NB4 (cell line): ENCODE data around the gene KSR2.

ENCODE experiments used
- DNase-seq: peaks from one replicate; pipeline ENCODE4 v3.0.0; 2010; ENCODE audit warnings: low read depth
- H3K4me3 ChIP-seq: one replicate; pipeline ENCODE4 v1.5.1; 2011; ENCODE audit warnings: mild to moderate bottlenecking, low read depth, low read length, moderate library complexity
- CTCF ChIP-seq: IDR thresholded peaks from one replicate; pipeline ENCODE4 v1.5.1; 2012; ENCODE audit warnings: low read depth, low read length
- MYC ChIP-seq: IDR thresholded peaks from 2 replicates; pipeline ENCODE4 v1.6.1; 2011; ENCODE audit warnings: low read depth, low read length
- POLR2A ChIP-seq: IDR thresholded peaks from 2 replicates; pipeline ENCODE4 v1.6.1; 2011; ENCODE audit warnings: mild to moderate bottlenecking; ENCODE audit not compliant: insufficient read length; ENCODE audit errors: extremely low read depth
- TF ChIP-seq, protein P1 (sequence below): IDR thresholded peaks from 2 replicates; pipeline ENCODE4 v1.6.1; 2011; ENCODE audit warnings: low read depth, low read length

KSR2 gene

GRCh38 chr12:117430246-117430645 lies 538.5 kb downstream of the KSR2 start:
- TF ChIP-seq, protein P1, sequence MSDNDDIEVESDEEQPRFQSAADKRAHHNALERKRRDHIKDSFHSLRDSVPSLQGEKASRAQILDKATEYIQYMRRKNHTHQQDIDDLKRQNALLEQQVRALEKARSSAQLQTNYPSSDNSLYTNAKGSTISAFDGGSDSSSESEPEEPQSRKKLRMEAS: no peak
- TF ChIP-seq POLR2A (no peak), MYC (no peak), CTCF (no peak)
- DNase-seq: no peak
- H3K4me3 ChIP-seq: no peak overlapping the region

DNA sequence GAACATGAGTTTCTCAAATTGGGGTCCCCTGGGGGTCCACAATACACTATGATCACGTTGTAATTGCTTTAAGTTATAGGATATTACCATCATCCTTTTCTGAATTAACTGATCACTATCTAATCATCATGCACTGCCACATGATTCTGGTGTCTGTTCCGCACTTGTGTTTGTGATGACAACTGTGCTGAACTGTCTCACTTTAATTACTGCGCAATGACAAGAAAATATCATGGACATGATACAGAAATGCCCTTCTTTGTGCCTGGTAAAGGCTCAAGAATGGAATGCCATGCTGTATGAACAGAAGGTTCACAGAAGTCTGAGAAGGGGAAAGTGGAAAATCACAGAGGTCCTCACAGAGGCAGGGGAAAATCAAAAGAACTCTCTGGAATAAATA lies 541.6 kb downstream of the KSR2 start:
- H3K4me3 ChIP-seq: no peak overlapping the region
- TF ChIP-seq MYC: no peak
- TF ChIP-seq POLR2A: no peak
- DNase-seq: no peak

DNA sequence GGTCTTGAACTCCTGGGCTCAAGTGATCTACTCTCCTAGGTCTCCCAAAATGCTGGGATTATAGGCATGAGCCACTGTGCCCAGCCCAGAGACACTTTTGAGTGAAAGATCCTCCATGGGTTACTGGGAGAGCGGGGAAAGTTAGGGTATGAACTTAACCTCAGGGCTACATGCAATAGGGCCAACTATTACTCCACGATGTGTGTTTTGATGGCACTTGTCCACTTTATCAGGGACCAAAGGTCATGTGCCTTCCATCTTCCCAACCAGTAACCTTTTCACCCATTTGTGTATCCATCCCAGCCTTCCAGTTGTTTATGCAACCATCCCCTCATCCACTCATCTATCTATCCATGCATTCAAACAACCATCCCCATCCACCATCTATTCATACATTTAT lies 546.8 kb downstream of the KSR2 start:
- no peak overlapping the region for H3K4me3 ChIP-seq
- TF ChIP-seq, protein P1: no peak
- TF ChIP-seq POLR2A (no peak), MYC (no peak), CTCF (no peak)
- no peak for DNase-seq

DNA sequence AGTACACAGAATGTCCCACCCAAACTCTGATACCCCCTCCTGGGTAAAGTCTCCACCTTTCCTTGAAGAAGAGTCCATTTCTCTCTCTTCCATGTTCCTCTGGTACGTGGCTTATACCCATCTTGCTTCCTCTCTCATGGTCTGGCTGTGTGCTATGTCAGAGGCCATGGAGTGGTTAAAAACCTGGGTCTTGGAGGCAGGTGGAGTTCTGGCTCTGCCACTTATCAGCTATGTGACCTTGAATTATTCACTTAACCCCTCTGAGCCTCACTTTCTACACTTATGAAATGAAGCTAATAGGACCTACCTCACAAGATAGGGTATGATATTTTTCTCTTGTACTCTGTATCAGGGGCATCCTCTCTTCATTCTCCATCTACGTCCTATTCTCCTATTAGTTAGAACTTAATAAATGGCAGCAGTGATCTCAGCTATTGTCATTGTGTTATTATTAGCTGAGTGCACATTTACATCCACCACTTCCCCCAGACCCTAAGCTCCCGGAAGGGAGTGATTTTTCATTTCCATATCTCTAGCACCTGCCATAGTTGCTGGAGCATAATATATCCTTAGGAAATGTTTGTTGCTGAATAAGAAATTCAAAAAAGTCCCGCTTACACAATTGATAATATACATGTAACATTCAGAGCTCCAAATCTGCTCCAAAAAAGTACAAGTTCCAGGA lies 547.6 kb downstream of the KSR2 start:
- TF ChIP-seq MYC (no peak), POLR2A (no peak), CTCF (no peak)
- TF ChIP-seq, protein P1: no peak
- H3K4me3 ChIP-seq: no peak overlapping the region
- DNase-seq: no peak

GRCh38 chr12:117417004-117417403 lies 551.8 kb downstream of the KSR2 start:
- no peak overlapping the region for H3K4me3 ChIP-seq
- DNase-seq: no peak
- TF ChIP-seq POLR2A: no peak
- TF ChIP-seq, protein P1: no peak
- no peak for TF ChIP-seq MYC
- no peak for TF ChIP-seq CTCF

- no peak overlapping the region for H3K4me3 ChIP-seq
- no peak for DNase-seq
- TF ChIP-seq, protein P1: no peak
- TF ChIP-seq MYC: no peak
- no peak for TF ChIP-seq CTCF
- no peak for TF ChIP-seq POLR2A
Observed at GRCh38 chr12:117412465-117413188, 556.2 kb downstream of the KSR2 start.
